ENCODE data around the gene SLC12A9.

The SLC12A9 gene

GRCh38 chr7:100827330-100828226, 24.9 kb upstream of the SLC12A9 start, which contains the start of gene EPHB4 (continued):
- no peak for TF ChIP-seq ZNF580 (tag by site-specific recombination; IDR thresholded peaks at IDR 0.05)
- no peak for TF ChIP-seq PRDM6 (tag by site-specific recombination; IDR thresholded peaks at IDR 0.05)
- no peak for TF ChIP-seq HOXA7 (CRISPR knock-in tag; IDR thresholded peaks at IDR 0.05; ENCODE audit: borderline replicate concordance)
- peak; percentile 69 for TF ChIP-seq KLF16 (tag by site-specific recombination; IDR thresholded peaks at IDR 0.05)
- no peak for TF ChIP-seq MZF1 (tag by site-specific recombination; IDR thresholded peaks at IDR 0.05; ENCODE audit: borderline replicate concordance)
- no peak for TF ChIP-seq ZNF16 (tag by site-specific recombination; IDR thresholded peaks at IDR 0.05; ENCODE audit: low read depth)
- no peak for TF ChIP-seq ZNF292 (tag by site-specific recombination; IDR thresholded peaks at IDR 0.05; ENCODE audit: borderline replicate concordance, low read depth)
- peak; percentile 84 for TF ChIP-seq ZBTB26 (tag by site-specific recombination; optimal IDR thresholded peaks at IDR 0.05)
- peak; percentile 79; the same call in 1 of the 2 replicates for TF ChIP-seq ZNF610 (tag by site-specific recombination; IDR thresholded peaks at IDR 0.05; ENCODE audit: borderline replicate concordance)
- TF ChIP-seq ZSCAN5A (tag by site-specific recombination; IDR thresholded peaks at IDR 0.05): peak; percentile 38; the same call in 1 of the 2 replicates
- TF ChIP-seq ZNF211 (tag by site-specific recombination; IDR thresholded peaks at IDR 0.05; ENCODE audit: low read depth): no peak
- TF ChIP-seq REPIN1 (tag by site-specific recombination; IDR thresholded peaks at IDR 0.05; ENCODE audit: low read depth): no peak
- TF ChIP-seq BCL11A (tag by site-specific recombination; IDR thresholded peaks at IDR 0.05; ENCODE audit: low read depth): peak; percentile 28; the same call in 1 of the 2 replicates
- peak; percentile 98 for TF ChIP-seq CTCF (tag by site-specific recombination; IDR thresholded peaks at IDR 0.05)
- peak; percentile 7; the same call in 1 of the 2 replicates for TF ChIP-seq ZNF280D (tag by site-specific recombination; IDR thresholded peaks at IDR 0.05)
- TF ChIP-seq ZNF654 (tag by site-specific recombination; IDR thresholded peaks at IDR 0.05; ENCODE audit: low read depth): no peak; the same call in 1 of the 2 replicates
- no peak for TF ChIP-seq YY1 (tag by site-specific recombination; IDR thresholded peaks at IDR 0.05)
- TF ChIP-seq BCL11B (tag by site-specific recombination; IDR thresholded peaks at IDR 0.05; ENCODE audit: low read depth): no peak
- TF ChIP-seq ZNF585B (tag by site-specific recombination; IDR thresholded peaks at IDR 0.05): no peak
- TF ChIP-seq ZNF423 (tag by site-specific recombination; IDR thresholded peaks at IDR 0.05): peak; percentile 48; the same call in 1 of the 2 replicates
- TF ChIP-seq ZNF2 (tag by site-specific recombination; IDR thresholded peaks at IDR 0.05): peak; percentile 62; the same call in 1 of the 2 replicates
- TF ChIP-seq KLF10 (tag by site-specific recombination; IDR thresholded peaks at IDR 0.05): peak; percentile 50; the same call in 1 of the 2 replicates
- no peak for TF ChIP-seq ZNF223 (tag by site-specific recombination; IDR thresholded peaks at IDR 0.05)
- no peak for TF ChIP-seq ZBTB6 (tag by site-specific recombination; IDR thresholded peaks at IDR 0.05)
- TF ChIP-seq ZFHX2 (tag by site-specific recombination; conservative IDR thresholded peaks at IDR 0.05): peak; percentile 28
